ENCODE measurements around the gene IL34. TPM values are rescaled to one million over a fixed set of nuclear protein-coding genes. Genes with fewer than 3 reads are reported as not detected.

The IL34 gene
- total RNA-seq, 3 donors from 2014 or later (not counting 1 experiment from before 2014, with no cell fraction given), result 0.48 to 0.54 TPM; not detected in 1

- no peak overlapping the region for H3K27ac ChIP-seq (ENCODE audit: low read length)
- no peaks in the 10 kb centered on the region for H3K36me3 Mint-ChIP-seq
- H3K27ac Mint-ChIP-seq, result no peak overlapping the region
- H3K27me3 Mint-ChIP-seq (ENCODE audit: low read depth in 2 of 2), result peaks cover 0 to 2% of the 10 kb centered on the region in 2 donors
- peaks cover 7% of the 10 kb centered on the region for H3K4me1 ChIP-seq (ENCODE audit: control insufficient read depth, insufficient read depth, low read length)
- no peaks in the 10 kb centered on the region for H3K36me3 ChIP-seq (ENCODE audit: control insufficient read depth, insufficient read depth, low read length)
- 5% methylated on average over 90 of the region's 90 CpGs for WGBS (ENCODE audit: insufficient coverage)
- peak in 2 of 3 donors; percentile 53 to 62 for ATAC-seq
- no peak overlapping the region for H3K4me3 ChIP-seq (ENCODE audit: low read length)
- H3K9me3 Mint-ChIP-seq, result no peaks in the 10 kb centered on the region
- intact Hi-C loops (cut with micrococcal nuclease), result no loop called here
- H3K9me3 ChIP-seq (ENCODE audit: control insufficient read depth, insufficient read depth, low read length), result no peaks in the 10 kb centered on the region
- peaks cover 8% of the 10 kb centered on the region for H3K27me3 ChIP-seq (ENCODE audit: control insufficient read depth, insufficient read depth, low read length)
- H3K4me1 Mint-ChIP-seq, result peaks cover 0 to 9% of the 10 kb centered on the region in 2 donors
- DNase-seq, result peak in 1 of 2 donors; percentile 28
- TF ChIP-seq CTCF (IDR thresholded peaks at IDR 0.05), result no peak
- H3K4me3 Mint-ChIP-seq, result peak overlapping the region; percentile 21
These were observed 38.9 kb downstream of the IL34 start for GRCh38 chr16:70685061-70685937.

- Mint-ChIP-seq H3K9me3 (no peaks in the 10 kb centered on the region), H3K27ac (no peak within 1 kb of the TSS), H3K36me3 (no peaks in the 10 kb centered on the region), H3K4me3 (peak within 1 kb of the TSS; percentile 21), H3K27me3 (ENCODE audit: low read depth in 2 of 2) (peaks cover 0 to 2% of the 10 kb centered on the region in 2 donors), H3K4me1 (peaks cover 0 to 9% of the 10 kb centered on the region in 2 donors)
- no peak within 1 kb of the TSS for H3K4me3 ChIP-seq (ENCODE audit: low read length)
- H3K4me1 ChIP-seq (ENCODE audit: control insufficient read depth, insufficient read depth, low read length), result peaks cover 7% of the 10 kb centered on the region
- DNase-seq (peak in 1 of 2 donors; percentile 56), ATAC-seq (peak in 2 of 3 donors; percentile 58 to 69)
- intact Hi-C loops (cut with micrococcal nuclease), result no loop called here
- H3K27ac ChIP-seq (ENCODE audit: low read length), result no peak within 1 kb of the TSS
- no peaks in the 10 kb centered on the region for H3K36me3 ChIP-seq (ENCODE audit: control insufficient read depth, insufficient read depth, low read length)
- no peak for TF ChIP-seq CTCF (IDR thresholded peaks at IDR 0.05)
- peaks cover 8% of the 10 kb centered on the region for H3K27me3 ChIP-seq (ENCODE audit: control insufficient read depth, insufficient read depth, low read length)
- no peaks in the 10 kb centered on the region for H3K9me3 ChIP-seq (ENCODE audit: control insufficient read depth, insufficient read depth, low read length)
- WGBS (ENCODE audit: insufficient coverage), result 1% methylated on average over 72 of the region's 72 CpGs
These were observed 39.6 kb downstream of the IL34 start, which contains the start of gene MTSS2 for GRCh38 chr16:70685938-70686375. Gene MTSS2 (minus strand): TSS chr16:70686053. CDS start chr16:70685791, 262 bp downstream.

GRCh38 chr16:70686376-70687101 lies 40.2 kb downstream of the IL34 start:
- H3K4me1 Mint-ChIP-seq, result peaks cover 0 to 9% of the 10 kb centered on the region in 2 donors
- Histone ChIP-seq H3K4me3 (ENCODE audit: low read length) (no peak overlapping the region), H3K9me3 (ENCODE audit: control insufficient read depth, insufficient read depth, low read length) (no peaks in the 10 kb centered on the region), H3K27me3 (ENCODE audit: control insufficient read depth, insufficient read depth, low read length) (peaks cover 8% of the 10 kb centered on the region), H3K27ac (ENCODE audit: low read length) (no peak overlapping the region), H3K4me1 (ENCODE audit: control insufficient read depth, insufficient read depth, low read length) (peaks cover 7% of the 10 kb centered on the region), H3K36me3 (ENCODE audit: control insufficient read depth, insufficient read depth, low read length) (no peaks in the 10 kb centered on the region)
- H3K9me3 Mint-ChIP-seq, result no peaks in the 10 kb centered on the region
- no peaks in the 10 kb centered on the region for H3K36me3 Mint-ChIP-seq
- TF ChIP-seq CTCF (IDR thresholded peaks at IDR 0.05), result no peak
- intact Hi-C loops (cut with micrococcal nuclease), result no loop called here
- no peak overlapping the region for H3K27ac Mint-ChIP-seq
- DNase-seq (no peak), ATAC-seq (peak in 1 of 3 donors; percentile 14)
- H3K27me3 Mint-ChIP-seq (ENCODE audit: low read depth in 2 of 2), result peaks cover 0 to 2% of the 10 kb centered on the region in 2 donors
- WGBS (ENCODE audit: insufficient coverage), result 79% methylated on average over 29 of the region's 29 CpGs
- H3K4me3 Mint-ChIP-seq, result peak overlapping the region; percentile 21

Data from natural killer cell (primary cell).